Osteoblast (primary cell): ENCODE results near the gene DNER. TPM values are rescaled to one million over a fixed set of nuclear protein-coding genes. Genes with fewer than 3 reads are reported as not detected.

Source experiments
- DNase-seq: peaks from one replicate; pipeline ENCODE4 v3.0.0; 2011; ENCODE audit warnings: low spot score, mixed read lengths; ENCODE audit not compliant: insufficient read length; ENCODE audit errors: missing footprints
- H2AFZ ChIP-seq: 2 replicates; pipeline ENCODE4 v1.6.0; 2011; ENCODE audit warnings: mild to moderate bottlenecking, low read length
- H3K27ac ChIP-seq: 2 replicates; pipeline ENCODE4 v1.5.1; 2011; ENCODE audit warnings: mild to moderate bottlenecking, low read depth, low read length, moderate library complexity
- H3K27me3 ChIP-seq: 2 replicates; pipeline ENCODE4 v1.6.0; 2012; ENCODE audit warnings: mild to moderate bottlenecking, control low read depth, inconsistent platforms, low read length, moderate library complexity; ENCODE audit not compliant: insufficient read depth
- H3K36me3 ChIP-seq: 2 replicates; pipeline ENCODE4 v1.5.1; 2011; ENCODE audit warnings: mild to moderate bottlenecking, low read length, control low read depth, moderate library complexity; ENCODE audit not compliant: insufficient read depth
- H3K4me1 ChIP-seq: 2 replicates; pipeline ENCODE4 v1.5.1; 2011; ENCODE audit warnings: mild to moderate bottlenecking, low read length, control low read depth, moderate library complexity; ENCODE audit not compliant: insufficient read depth
- H3K4me2 ChIP-seq: 2 replicates; pipeline ENCODE4 v1.6.0; 2011; ENCODE audit warnings: mild to moderate bottlenecking, low read length; ENCODE audit not compliant: insufficient read depth
- H3K4me3 ChIP-seq: fragments of 200-600 bp; sonication (generic); 3 replicates; pipeline ENCODE4 v1.5.1; 2012; ENCODE audit warnings: mild to moderate bottlenecking, low read length, inconsistent platforms; ENCODE audit not compliant: insufficient read depth
- H3K79me2 ChIP-seq: 2 replicates; pipeline ENCODE4 v1.6.0; 2012; ENCODE audit warnings: mild to moderate bottlenecking, low read length, control low read depth, inconsistent platforms; ENCODE audit not compliant: insufficient read depth
- H3K9me3 ChIP-seq: 2 replicates; pipeline ENCODE4 v1.5.1; 2011; ENCODE audit warnings: low read depth, low read length, control low read depth
- H4K20me1 ChIP-seq: 2 replicates; pipeline ENCODE4 v1.6.0; 2012; ENCODE audit warnings: mild to moderate bottlenecking, low read length, control low read depth; ENCODE audit not compliant: insufficient read depth
- CTCF ChIP-seq: IDR thresholded peaks from 2 replicates; pipeline ENCODE4 v1.5.1; 2011; ENCODE audit warnings: mild to moderate bottlenecking, low read depth, low read length, moderate library complexity; ENCODE audit errors: extremely low read depth
- total RNA-seq: library from RNA; depleted of rRNA; stranded (reverse); fragments of >200 nt; gene quantifications from 2 replicates; pipeline ENCODE4 v1.2.3, GENCODE V29; 2012

DNER gene
- total RNA-seq, 1 donor, result 0.36 TPM

- no peak for TF ChIP-seq CTCF
- Histone ChIP-seq H3K4me2 (no peak overlapping the region), H3K27me3 (no peaks in the 10 kb centered on the region), H2AFZ (no peak overlapping the region), H3K36me3 (no peaks in the 10 kb centered on the region), H3K4me3 (no peak overlapping the region), H3K27ac (no peak overlapping the region), H3K79me2 (no peaks in the 10 kb centered on the region), H4K20me1 (no peaks in the 10 kb centered on the region), H3K9me3 (no peaks in the 10 kb centered on the region), H3K4me1 (no peaks in the 10 kb centered on the region)
- no peak for DNase-seq
Observed at GRCh38 chr2:229669841-229670240, 44.5 kb downstream of the DNER start.

GRCh38 chr2:229666811-229667210, 47.5 kb downstream of the DNER start:
- Histone ChIP-seq H2AFZ (no peak overlapping the region), H3K36me3 (no peaks in the 10 kb centered on the region), H3K4me3 (no peak overlapping the region), H3K27ac (no peak overlapping the region), H3K9me3 (no peaks in the 10 kb centered on the region), H3K27me3 (no peaks in the 10 kb centered on the region), H3K4me2 (no peak overlapping the region), H3K79me2 (no peaks in the 10 kb centered on the region), H4K20me1 (no peaks in the 10 kb centered on the region), H3K4me1 (no peaks in the 10 kb centered on the region)
- TF ChIP-seq CTCF, result no peak
- no peak for DNase-seq

- Histone ChIP-seq H3K27me3 (no peaks in the 10 kb centered on the region), H3K4me1 (no peaks in the 10 kb centered on the region), H3K79me2 (no peaks in the 10 kb centered on the region), H3K36me3 (no peaks in the 10 kb centered on the region), H3K9me3 (no peaks in the 10 kb centered on the region), H4K20me1 (no peaks in the 10 kb centered on the region), H2AFZ (no peak overlapping the region), H3K4me2 (no peak overlapping the region), H3K4me3 (no peak overlapping the region), H3K27ac (no peak overlapping the region)
- no peak for DNase-seq
- no peak for TF ChIP-seq CTCF
Observed at GRCh38 chr2:229665158-229665557, 49.2 kb downstream of the DNER start.

GRCh38 chr2:229661478-229661877, 52.9 kb downstream of the DNER start:
- no peaks in the 10 kb centered on the region for H3K79me2 ChIP-seq
- TF ChIP-seq CTCF, result no peak
- no peaks in the 10 kb centered on the region for H3K9me3 ChIP-seq
- H3K36me3 ChIP-seq, result no peaks in the 10 kb centered on the region
- H3K4me3 ChIP-seq, result no peak overlapping the region
- no peaks in the 10 kb centered on the region for H4K20me1 ChIP-seq
- H3K27me3 ChIP-seq, result no peaks in the 10 kb centered on the region
- no peaks in the 10 kb centered on the region for H3K4me1 ChIP-seq
- no peak overlapping the region for H3K27ac ChIP-seq
- no peak for DNase-seq
- H3K4me2 ChIP-seq, result no peak overlapping the region
- no peak overlapping the region for H2AFZ ChIP-seq
